HepG2 (cell line): ENCODE measurements around the gene CKAP5. TPM values are rescaled to one million over a fixed set of nuclear protein-coding genes. Genes with fewer than 3 reads are reported as not detected.
A peak's percentile ranks its signal among the peaks of the same experiment; 100 is the strongest.

ENCODE experiments used
- CTCF ChIP-seq: sonication (generic); formaldehyde crosslinking; IDR thresholded peaks from 2 replicates; pipeline ENCODE4 v1.5.0; 2020; ENCODE audit warnings: mild to moderate bottlenecking, missing genetic modification reagents, moderate library complexity
- ERF ChIP-seq: IDR thresholded peaks from 2 replicates; pipeline ENCODE4 v1.6.1; 2018; ENCODE audit warnings: missing biosample characterization, missing genetic modification reagents
- FOXA1 ChIP-seq, 2 experiments: fragments of 450-650 bp in 1 of 2; sonication (generic) in 1 of 2; formaldehyde crosslinking in 1 of 2; IDR thresholded peaks; 2 replicates each; pipeline versions ENCODE4 v1.4.0 to v1.6.1; 2016 to 2020; ENCODE audit warnings: missing genetic modification reagents in 1 of 2
- HMGA1 ChIP-seq: sonication (generic); formaldehyde crosslinking; conservative IDR thresholded peaks from 2 replicates; pipeline ENCODE4 v1.4.0; 2020; ENCODE audit warnings: missing genetic modification reagents
- IRX3 ChIP-seq: sonication (generic); formaldehyde crosslinking; IDR thresholded peaks from 2 replicates; pipeline ENCODE4 v1.8.1; 2023; ENCODE audit warnings: mild to moderate bottlenecking, low read depth, missing genetic modification reagents, borderline replicate concordance
- JDP2 ChIP-seq: sonication (generic); formaldehyde crosslinking; IDR thresholded peaks from 2 replicates; pipeline ENCODE4 v1.8.1; 2022; ENCODE audit warnings: missing genetic modification reagents, borderline replicate concordance
- LBX2 ChIP-seq: sonication (generic); formaldehyde crosslinking; IDR thresholded peaks from 2 replicates; pipeline ENCODE4 v1.5.0; 2020; ENCODE audit warnings: missing genetic modification reagents, mild to moderate bottlenecking, borderline replicate concordance
- MATR3 ChIP-seq: sonication (generic); formaldehyde crosslinking; IDR thresholded peaks from 2 replicates; pipeline ENCODE4 v1.4.0; 2020; ENCODE audit warnings: missing genetic modification reagents
- MBNL3 ChIP-seq: fragments of 250-450 bp; sonication (Bioruptor Pico); conservative IDR thresholded peaks from 2 replicates; pipeline ENCODE4 v1.8.0; 2022; ENCODE audit warnings: mild to moderate bottlenecking, inconsistent platforms
- MED13 ChIP-seq: sonication (generic); formaldehyde crosslinking; IDR thresholded peaks from 2 replicates; pipeline ENCODE4 v1.5.0; 2020; ENCODE audit warnings: missing genetic modification reagents
- NFIC ChIP-seq: IDR thresholded peaks from 2 replicates; pipeline ENCODE4 v1.6.1; 2012; ENCODE audit warnings: mild to moderate bottlenecking, low read length, inconsistent platforms
- NR2F6 ChIP-seq, 2 experiments: IDR thresholded peaks; 2 replicates each; pipeline ENCODE4 v1.6.1; 2016; ENCODE audit warnings: antibody characterized with exemption in 1 of 2, mild to moderate bottlenecking in 1 of 2
- PHF5A ChIP-seq: IDR thresholded peaks from one replicate; pipeline ENCODE4 v1.6.1; 2018; ENCODE audit warnings: low read depth, missing genetic modification reagents; ENCODE audit not compliant: unreplicated experiment
- SOX13 ChIP-seq, 3 experiments: fragments of 450-650 bp in 1 of 3; sonication (generic) in 1 of 3; formaldehyde crosslinking in 1 of 3; IDR thresholded peaks in 2 of 3; conservative IDR thresholded peaks in 1 of 3; 2 replicates each; pipeline versions ENCODE4 v1.5.0 to v1.6.1; 2016 to 2020; ENCODE audit warnings: antibody characterized with exemption in 1 of 3, mild to moderate bottlenecking in 1 of 3, missing compliant biosample characterization in 1 of 3, missing genetic modification reagents in 1 of 3, moderate library complexity in 1 of 3
- TFAP4 ChIP-seq: sonication (generic); IDR thresholded peaks from 2 replicates; pipeline ENCODE4 v1.6.1; 2016; ENCODE audit warnings: low read depth, borderline replicate concordance
- U2AF2 ChIP-seq: fragments of 200-400 bp; formaldehyde crosslinking; IDR thresholded peaks from 2 replicates; pipeline ENCODE4 v1.6.1; 2017; ENCODE audit warnings: low read depth, mild to moderate bottlenecking, low read length
- YEATS4 ChIP-seq: sonication (generic); formaldehyde crosslinking; IDR thresholded peaks from 2 replicates; pipeline ENCODE4 v1.4.0; 2020; ENCODE audit warnings: missing genetic modification reagents, borderline replicate concordance
- ZFP36L1 ChIP-seq: sonication (generic); formaldehyde crosslinking; IDR thresholded peaks from 2 replicates; pipeline ENCODE4 v1.8.0; 2022; ENCODE audit warnings: mild to moderate bottlenecking, missing genetic modification reagents, moderate library complexity
- ZNF12 ChIP-seq: sonication (generic); formaldehyde crosslinking; IDR thresholded peaks from 2 replicates; pipeline ENCODE4 v1.5.0; 2020; ENCODE audit warnings: missing genetic modification reagents
- ZNF317 ChIP-seq: sonication (generic); formaldehyde crosslinking; IDR thresholded peaks from 2 replicates; pipeline ENCODE4 v1.5.0; 2020; ENCODE audit warnings: mild to moderate bottlenecking, missing genetic modification reagents
- ZNF414 ChIP-seq: sonication (generic); formaldehyde crosslinking; IDR thresholded peaks from 2 replicates; pipeline ENCODE4 v1.5.0; 2020; ENCODE audit warnings: missing genetic modification reagents
- ZNF432 ChIP-seq: sonication (generic); formaldehyde crosslinking; IDR thresholded peaks from 2 replicates; pipeline ENCODE4 v1.5.0; 2020; ENCODE audit warnings: missing genetic modification reagents, mild to moderate bottlenecking, borderline replicate concordance
- ZNF501 ChIP-seq: sonication (generic); formaldehyde crosslinking; IDR thresholded peaks from 2 replicates; pipeline ENCODE4 v1.5.1; 2020; ENCODE audit warnings: mild to moderate bottlenecking, moderate library complexity, missing genetic modification reagents
- ZNF652 ChIP-seq: IDR thresholded peaks from 2 replicates; pipeline ENCODE4 v1.6.1; 2016; ENCODE audit warnings: low read depth, borderline replicate concordance
- ZNF691 ChIP-seq: sonication (generic); formaldehyde crosslinking; IDR thresholded peaks from 2 replicates; pipeline ENCODE4 v1.4.0; 2020; ENCODE audit warnings: missing genetic modification reagents, low read depth, mild to moderate bottlenecking, borderline replicate concordance
- ZNF720 ChIP-seq: sonication (generic); formaldehyde crosslinking; IDR thresholded peaks from 2 replicates; pipeline ENCODE4 v1.4.0; 2020; ENCODE audit warnings: missing genetic modification reagents
- ZZZ3 ChIP-seq: sonication (generic); formaldehyde crosslinking; IDR thresholded peaks from 2 replicates; pipeline ENCODE4 v1.4.0; 2020; ENCODE audit warnings: missing genetic modification reagents, mild to moderate bottlenecking, borderline replicate concordance
- polyA plus RNA-seq, 8 experiments: library from polyadenylated mRNA; depleted of rRNA in 3 of 8; stranded (reverse) in 7 of 8; unstranded in 1 of 8; fragments of >200 nt; fragmentation: Illumina TruSeq in 4 of 8; extraction: Trizol in 4 of 8; gene quantifications; 2 replicates each; pipeline versions ENCODE4 v1.2.1 to v1.2.3, GENCODE V29; 2011 to 2016; ENCODE audit warnings: low read depth in 4 of 8, missing spikeins in 1 of 8, mixed read lengths in 1 of 8; ENCODE audit not compliant: insufficient read depth in 1 of 8
- total RNA-seq, 5 experiments: library from RNA; depleted of rRNA; stranded (reverse); fragments of >200 nt; fragmentation: Illumina TruSeq; extraction: Trizol; gene quantifications; 2 replicates each; pipeline ENCODE4 v1.2.3, GENCODE V29; 2016; ENCODE audit warnings: low read depth in 1 of 5

Gene CKAP5
- total and polyA plus RNA-seq, 2 of the 13 experiments (the other 11 are each of a cell fraction or from before 2014, with no cell fraction given) = 79.2 to 103 TPM

- TF ChIP-seq ZNF414 (no peak), IRX3 (CRISPR knock-in tag) (no peak), JDP2 (no peak), TFAP4 (peak; percentile 86), ZNF12 (CRISPR knock-in tag) (no peak), ZZZ3 (no peak), NFIC (no peak), CTCF (CRISPR knock-in tag) (peak; percentile 60), MED13 (CRISPR knock-in tag) (no peak), LBX2 (CRISPR knock-in tag) (no peak), PHF5A (CRISPR knock-in tag) (no peak), ZNF691 (no peak), ERF (CRISPR knock-in tag) (no peak), MATR3 (CRISPR knock-in tag) (no peak), ZNF317 (CRISPR knock-in tag) (peak; percentile 97), MBNL3 (no peak), ZNF720 (no peak), YEATS4 (no peak), HMGA1 (no peak), SOX13 (IDR thresholded peaks at IDR 0.05) (no peak), SOX13 (CRISPR knock-in tag; conservative IDR thresholded peaks at IDR 0.05 in 1 of 2, IDR thresholded peaks at IDR 0.05 in 1 of 2) (no peak), ZNF652 (CRISPR knock-in tag) (no peak), U2AF2 (no peak), ZFP36L1 (no peak), ZNF432 (CRISPR knock-in tag) (no peak), NR2F6 (IDR thresholded peaks at IDR 0.05) (0 out of 2 replicates have a peak, but pooled peaks have one; percentile 24), NR2F6 (CRISPR knock-in tag; IDR thresholded peaks at IDR 0.05) (no peak), FOXA1 (IDR thresholded peaks at IDR 0.05) (no peak), FOXA1 (CRISPR knock-in tag; IDR thresholded peaks at IDR 0.05) (no peak; the same call in 1 of the 2 replicates), ZNF501 (CRISPR knock-in tag) (no peak)
Measured at GRCh38 chr11:46808799-46809431, 37.2 kb downstream of the CKAP5 start (continued).
